IMR-90 (cell line): Measurements from ENCODE around the gene TTC27. TPM values are rescaled to one million over a fixed set of nuclear protein-coding genes. Genes with fewer than 3 reads are reported as not detected.
A peak's percentile ranks its signal among the peaks of the same experiment; 100 is the strongest.

Experiments
- ATAC-seq: fragments of 200-7000 bp; cut with Tn5 transposase; 2 replicates; pipeline ENCODE4 v1.9.1; 2020; ENCODE audit warnings: low read depth, mild to moderate bottlenecking, moderate library complexity
- BruUV-seq: library from RNA; stranded (reverse); fragments of 400-500 nt; replicated peaks from 2 replicates; lab custom pipeline; 2021; lab: Mats Ljungman, UMichigan
- CTCF ChIA-PET: fragments of 300-600 bp; formaldehyde crosslinking; extraction: SDS; loops from one replicate; lab custom pipeline; 2021; ENCODE audit warnings: antibody characterized with exemption; lab: Yijun Ruan, JAX
- POLR2A ChIA-PET: fragments of 300-600 bp; sonication (Branson Sonifier 250); formaldehyde crosslinking; loops from one replicate; lab custom pipeline; 2022; ENCODE audit warnings: antibody characterized with exemption; ENCODE audit not compliant: unreplicated experiment; lab: Charles Lee
- DNase-seq: peaks from one replicate; pipeline ENCODE4 v3.0.0; 2013
- H2AFZ ChIP-seq: replicated peaks from 2 replicates; pipeline ENCODE3; 2013; ENCODE audit warnings: low read length, mild to moderate bottlenecking; ENCODE audit not compliant: poor library complexity
- H2AK5ac ChIP-seq: 2 replicates; pipeline ENCODE4 v1.6.1; 2013; ENCODE audit warnings: low read depth, low read length, inconsistent platforms
- H2AK9ac ChIP-seq: replicated peaks from 2 replicates; pipeline ENCODE3; 2013; ENCODE audit warnings: mild to moderate bottlenecking, low read depth, low read length, moderate library complexity; ENCODE audit not compliant: poor library complexity
- H2BK120ac ChIP-seq: 2 replicates; pipeline ENCODE4 v1.6.1; 2013; ENCODE audit warnings: low read depth, low read length, inconsistent platforms
- H2BK15ac ChIP-seq: 3 replicates; pipeline ENCODE4 v1.6.1; 2013; ENCODE audit warnings: low read depth, low read length, inconsistent platforms
- H2BK20ac ChIP-seq: 2 replicates; pipeline ENCODE4 v1.6.1; 2013; ENCODE audit warnings: low read depth, mild to moderate bottlenecking, inconsistent platforms, low read length, moderate library complexity
- H2BK5ac ChIP-seq: 2 replicates; pipeline ENCODE4 v1.6.1; 2013; ENCODE audit warnings: mild to moderate bottlenecking, low read depth, low read length, inconsistent platforms; ENCODE audit not compliant: poor library complexity, severe bottlenecking
- H3K14ac ChIP-seq: replicated peaks from 2 replicates; pipeline ENCODE4 v1.6.1; 2013; ENCODE audit warnings: low read depth, low read length, inconsistent platforms
- H3K18ac ChIP-seq: 2 replicates; pipeline ENCODE4 v1.6.1; 2013; ENCODE audit warnings: low read depth, low read length, control low read depth
- H3K23ac ChIP-seq: 2 replicates; pipeline ENCODE4 v1.6.1; 2013; ENCODE audit warnings: low read depth, low read length, inconsistent platforms
- H3K27ac ChIP-seq: 2 replicates; pipeline ENCODE4 v1.5.1; 2013; ENCODE audit warnings: mild to moderate bottlenecking, control low read depth, low read length; ENCODE audit not compliant: insufficient read depth
- H3K27me3 ChIP-seq: 2 replicates; pipeline ENCODE4 v1.6.1; 2013; ENCODE audit warnings: low read length; ENCODE audit not compliant: control insufficient read depth, insufficient read depth
- H3K36me3 ChIP-seq: 2 replicates; pipeline ENCODE4 v1.6.1; 2013; ENCODE audit warnings: low read length, mixed read lengths; ENCODE audit not compliant: control insufficient read depth, insufficient read depth
- H3K4ac ChIP-seq: 2 replicates; pipeline ENCODE4 v1.6.1; 2013; ENCODE audit warnings: low read depth, low read length, inconsistent platforms
- H3K4me1 ChIP-seq: 2 replicates; pipeline ENCODE4 v1.6.1; 2013; ENCODE audit warnings: low read length, mixed read lengths; ENCODE audit not compliant: control insufficient read depth, insufficient read depth
- H3K4me2 ChIP-seq: 2 replicates; pipeline ENCODE4 v1.6.1; 2013; ENCODE audit warnings: low read depth, mild to moderate bottlenecking, control low read depth, low read length, moderate library complexity
- H3K4me3 ChIP-seq: 2 replicates; pipeline ENCODE4 v1.5.1; 2013; ENCODE audit warnings: low read depth, mild to moderate bottlenecking, control low read depth, low read length, moderate library complexity; ENCODE audit not compliant: insufficient read depth
- H3K56ac ChIP-seq: 2 replicates; pipeline ENCODE4 v1.6.1; 2013; ENCODE audit warnings: low read length, inconsistent platforms; ENCODE audit not compliant: insufficient read depth; ENCODE audit errors: extremely low read depth
- H3K79me1 ChIP-seq, 2 experiments: 2 replicates each; pipeline ENCODE4 v1.6.1; 2013; ENCODE audit warnings: low read length in 2 of 2, inconsistent platforms in 1 of 2, low read depth in 1 of 2
- H3K9ac ChIP-seq: 2 replicates; pipeline ENCODE4 v1.6.1; 2013; ENCODE audit warnings: low read depth, low read length, control low read depth
- H3K9me1 ChIP-seq: 2 replicates; pipeline ENCODE4 v1.6.1; 2013; ENCODE audit warnings: low read length, inconsistent platforms; ENCODE audit not compliant: insufficient read depth
- H3K9me3 ChIP-seq: 2 replicates; pipeline ENCODE4 v1.6.1; 2013; ENCODE audit warnings: low read length; ENCODE audit not compliant: control insufficient read depth, insufficient read depth
- H4K20me1 ChIP-seq: 2 replicates; pipeline ENCODE4 v1.6.1; 2013; ENCODE audit warnings: low read length, inconsistent platforms; ENCODE audit not compliant: insufficient read depth
- H4K5ac ChIP-seq: 2 replicates; pipeline ENCODE4 v1.6.1; 2013; ENCODE audit warnings: mild to moderate bottlenecking, low read depth, low read length, control low read depth
- H4K8ac ChIP-seq, 2 experiments: 2 replicates each; pipeline ENCODE4 v1.6.1; 2013; ENCODE audit warnings: low read depth in 2 of 2, low read length in 2 of 2, control low read depth in 1 of 2, inconsistent platforms in 1 of 2
- H4K91ac ChIP-seq: 2 replicates; pipeline ENCODE4 v1.6.1; 2013; ENCODE audit warnings: low read depth, low read length, inconsistent platforms; ENCODE audit not compliant: insufficient read depth
- ELK1 ChIP-seq: fragments of 150-350 bp; IDR thresholded peaks from 2 replicates; pipeline ENCODE4 v1.6.1; 2016; ENCODE audit warnings: low read depth, mild to moderate bottlenecking, low read length, moderate library complexity, borderline replicate concordance
- MAFK ChIP-seq: IDR thresholded peaks from 2 replicates; pipeline ENCODE4 v1.6.1; 2012; ENCODE audit warnings: low read depth, low read length, improper control_type of control experiment
- WGBS, 2 experiments: methylation state at CpG; one replicate each; pipeline versions ENCODE4 v1.1.5 to v1.1.7; 2013; ENCODE audit warnings: missing lambda C conversion rate in 2 of 2; ENCODE audit not compliant: insufficient read length in 1 of 2; ENCODE audit errors: extremely low coverage in 2 of 2; 5-methylcytosine and 5-hydroxymethylcytosine counted together
- dilution Hi-C: fragments of 300-500 bp; cut with HindIII; formaldehyde crosslinking; loops from one replicate; pipeline ENCODE4 v1.14.3; 2018; ENCODE audit warnings: low sequenced_read_pairs; ENCODE audit not compliant: unreplicated experiment
- in situ Hi-C: fragments of 300-500 bp; cut with MboI; formaldehyde crosslinking; loops from 3 replicates; pipeline ENCODE4 v1.14.3; 2019; ENCODE audit warnings: low sequenced_read_pairs, inconsistent platforms, mixed read lengths
- intact Hi-C: fragments of 100-400 bp; cut with micrococcal nuclease; formaldehyde crosslinking; loops from 2 replicates; pipeline ENCODE4 v1.10.0; 2022
- polyA plus RNA-seq, 3 experiments: library from polyadenylated mRNA; depleted of rRNA; stranded (reverse); fragments of >200 nt; gene quantifications; 2 replicates each; pipeline ENCODE4 v1.2.3, GENCODE V29; 2012; ENCODE audit warnings: low replicate concordance in 1 of 3
- total RNA-seq: library from RNA; depleted of rRNA; stranded (reverse); fragments of >200 nt; gene quantifications from 2 replicates; pipeline ENCODE4 v1.2.3, GENCODE V29; 2012

Gene TTC27
- total and polyA plus RNA-seq, 2 of the 4 experiments (the other 2 are of a cell fraction), result 12.7 to 30.5 TPM

GRCh38 chr2:32715391-32715841 is 87.6 kb downstream of the TTC27 start:
- DNase-seq, result peak; percentile 15
- H2BK5ac ChIP-seq, result no peak overlapping the region

More at GRCh38 chr2:32715391-32715841, 87.6 kb downstream of the TTC27 start:
- TF ChIP-seq MAFK (no peak), ELK1 (no peak)
- H4K91ac ChIP-seq, result no peak overlapping the region
- CTCF ChIA-PET, result no interaction called here
- H2BK120ac ChIP-seq, result no peak overlapping the region
- 0 out of 2 replicates have a peak, but pooled peaks cover 3% of the 10 kb centered on the region for H3K9me1 ChIP-seq
- H3K4me1 ChIP-seq, result peaks cover 3% of the 10 kb centered on the region
- ATAC-seq, result no peak
- dilution Hi-C loops, result no loop called here
- intact Hi-C loops, result no loop called here
- H3K4me2 ChIP-seq, result no peak overlapping the region
- H3K27me3 ChIP-seq, result no peaks in the 10 kb centered on the region
- H2BK20ac ChIP-seq, result no peak overlapping the region
- no peaks in the 10 kb centered on the region for H4K20me1 ChIP-seq
- H3K4ac ChIP-seq, result no peak overlapping the region
- no peak overlapping the region for H3K27ac ChIP-seq
- no TSS peak for BruUV-seq
- POLR2A ChIA-PET, result no interaction called here
- peaks cover 2% of the 10 kb centered on the region; the same call in 1 of the 2 replicates for H3K36me3 ChIP-seq
- H3K79me1 ChIP-seq, result peaks cover 5 to 9% of the 10 kb centered on the region in 2 experiments; a peak in 3 of 4 replicates
- no peak overlapping the region for H2AK9ac ChIP-seq
- no peaks in the 10 kb centered on the region for H3K9me3 ChIP-seq
- in situ Hi-C loops, result no loop called here
- H3K4me3 ChIP-seq, result no peak overlapping the region
- H3K9ac ChIP-seq, result no peak overlapping the region
- no peak overlapping the region for H2AFZ ChIP-seq
- no peak overlapping the region; a peak in 1 of 4 replicates for H4K8ac ChIP-seq
- no peak overlapping the region for H2AK5ac ChIP-seq
- H3K18ac ChIP-seq, result no peak overlapping the region
- H4K5ac ChIP-seq, result peak overlapping the region; percentile 28; the same call in 1 of the 2 replicates
- H3K56ac ChIP-seq, result no peak overlapping the region
- H3K14ac ChIP-seq, result no peak overlapping the region
- no CpG with 5 or more reads among the region's 4 CpGs for WGBS, 2 experiments
- H3K23ac ChIP-seq, result no peak overlapping the region
- H2BK15ac ChIP-seq, result no peak overlapping the region
